A673 (cell line): Measurements from ENCODE around the gene PSMA2. TPM values are rescaled to one million over a fixed set of nuclear protein-coding genes. Genes with fewer than 3 reads are reported as not detected.

ENCODE experiments used
- BruUV-seq: library from RNA; stranded (reverse); fragments of 400-500 nt; replicated peaks from 2 replicates; lab custom pipeline; 2021; lab: Mats Ljungman, UMichigan
- CTCF ChIA-PET: fragments of 300-600 bp; sonication (Branson Sonifier 250); formaldehyde crosslinking; loops from one replicate; lab custom pipeline; 2022; ENCODE audit warnings: antibody characterized with exemption; lab: Charles Lee
- POLR2A ChIA-PET: fragments of 300-600 bp; sonication (Branson Sonifier 250); formaldehyde crosslinking; loops from one replicate; lab custom pipeline; 2022; ENCODE audit warnings: antibody characterized with exemption; ENCODE audit not compliant: low non-redundant PET; lab: Charles Lee
- DNase-seq: peaks from one replicate; pipeline ENCODE4 v3.0.0-alpha.2; 2015; ENCODE audit warnings: low spot score
- H3K27ac ChIP-seq: fragments of 200-600 bp; sonication (generic); 2 replicates; pipeline ENCODE4 v1.5.1; 2016; ENCODE audit warnings: mixed run types, low read depth, mild to moderate bottlenecking, mixed read lengths, antibody characterized with exemption, low read length; ENCODE audit not compliant: poor library complexity, severe bottlenecking
- H3K27me3 ChIP-seq: fragments of 200-600 bp; sonication (generic); replicated peaks from 2 replicates; pipeline ENCODE4 v1.6.1; 2017; ENCODE audit warnings: mixed run types, low read depth, mild to moderate bottlenecking, mixed read lengths, antibody characterized with exemption, low read length; ENCODE audit not compliant: insufficient read depth, poor library complexity
- H3K36me3 ChIP-seq: fragments of 200-600 bp; sonication (generic); 2 replicates; pipeline ENCODE4 v1.6.1; 2016; ENCODE audit warnings: mixed run types, mild to moderate bottlenecking, mixed read lengths, antibody characterized with exemption, low read length; ENCODE audit not compliant: insufficient read depth, poor library complexity, severe bottlenecking
- H3K4me1 ChIP-seq: fragments of 200-600 bp; sonication (generic); 2 replicates; pipeline ENCODE4 v1.6.1; 2017; ENCODE audit warnings: mixed run types, mild to moderate bottlenecking, mixed read lengths, antibody characterized with exemption, low read length; ENCODE audit not compliant: insufficient read depth, poor library complexity, severe bottlenecking
- H3K4me3 ChIP-seq: fragments of 200-600 bp; sonication (generic); 2 replicates; pipeline ENCODE4 v1.5.1; 2016; ENCODE audit warnings: low read depth, mixed run types, mild to moderate bottlenecking, mixed read lengths, low read length; ENCODE audit not compliant: poor library complexity, severe bottlenecking
- H3K9me3 ChIP-seq: fragments of 200-600 bp; sonication (generic); 2 replicates; pipeline ENCODE4 v1.6.1; 2016; ENCODE audit warnings: mixed run types, low read depth, mild to moderate bottlenecking, mixed read lengths, antibody characterized with exemption, low read length; ENCODE audit not compliant: poor library complexity, severe bottlenecking
- EZH2 ChIP-seq: fragments of 200-600 bp; sonication (generic); IDR thresholded peaks from 2 replicates; pipeline ENCODE4 v1.6.1; 2017; ENCODE audit warnings: borderline replicate concordance, low read depth, mild to moderate bottlenecking, mixed read lengths, antibody characterized with exemption, low read length; ENCODE audit not compliant: poor library complexity, severe bottlenecking
- intact Hi-C: fragments of 100-400 bp; cut with micrococcal nuclease; formaldehyde crosslinking; loops from one replicate; pipeline ENCODE4 v1.10.0; 2022; ENCODE audit not compliant: unreplicated experiment
- total RNA-seq: library from RNA; stranded (reverse); gene quantifications from 2 replicates; pipeline ENCODE4 v1.2.3, GENCODE V29; 2021
- TF ChIP-seq, protein P1 (sequence below): fragments of 300-800, 200-600 bp; sonication (generic); conservative IDR thresholded peaks from 2 replicates; pipeline ENCODE4 v1.5.1; 2017; ENCODE audit warnings: low read depth, mild to moderate bottlenecking, antibody characterized with exemption, low read length, moderate library complexity, mixed read lengths

The PSMA2 gene
- total RNA-seq, 1 experiment from 2014 or later: 193 TPM

DNA sequence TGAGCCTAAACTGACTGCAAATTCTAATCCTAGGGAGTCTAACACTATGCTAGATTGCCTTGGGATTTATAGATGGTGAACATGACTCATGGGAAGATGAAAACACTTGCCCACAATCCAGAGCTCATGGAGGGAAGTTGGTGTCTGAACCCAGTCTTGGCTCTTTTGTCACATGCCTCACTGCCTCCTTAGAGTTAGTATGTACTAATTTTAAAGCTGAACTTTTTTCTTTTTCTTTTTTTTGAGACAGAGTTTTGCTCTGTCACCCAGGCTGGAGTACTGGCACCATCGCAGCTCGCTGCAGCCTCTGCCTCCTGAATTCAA lies 14.6 kb upstream of the PSMA2 start:
- Histone ChIP-seq H3K9me3 (no peaks in the 10 kb centered on the region), H3K4me3 (no peak overlapping the region), H3K36me3 (no peaks in the 10 kb centered on the region), H3K27me3 (no peaks in the 10 kb centered on the region), H3K27ac (no peak overlapping the region), H3K4me1 (no peaks in the 10 kb centered on the region)
- DNase-seq: no peak
- ChIA-PET POLR2A (interaction anchor here (0.7 kb wide), 1 partner anchor 463 kb away, joined by 4 read pairs; no protein-coding TSS in a partner anchor), CTCF (no interaction called here)
- intact Hi-C loops: no loop called here
- no peak for TF ChIP-seq EZH2
- TF ChIP-seq, protein P1, sequence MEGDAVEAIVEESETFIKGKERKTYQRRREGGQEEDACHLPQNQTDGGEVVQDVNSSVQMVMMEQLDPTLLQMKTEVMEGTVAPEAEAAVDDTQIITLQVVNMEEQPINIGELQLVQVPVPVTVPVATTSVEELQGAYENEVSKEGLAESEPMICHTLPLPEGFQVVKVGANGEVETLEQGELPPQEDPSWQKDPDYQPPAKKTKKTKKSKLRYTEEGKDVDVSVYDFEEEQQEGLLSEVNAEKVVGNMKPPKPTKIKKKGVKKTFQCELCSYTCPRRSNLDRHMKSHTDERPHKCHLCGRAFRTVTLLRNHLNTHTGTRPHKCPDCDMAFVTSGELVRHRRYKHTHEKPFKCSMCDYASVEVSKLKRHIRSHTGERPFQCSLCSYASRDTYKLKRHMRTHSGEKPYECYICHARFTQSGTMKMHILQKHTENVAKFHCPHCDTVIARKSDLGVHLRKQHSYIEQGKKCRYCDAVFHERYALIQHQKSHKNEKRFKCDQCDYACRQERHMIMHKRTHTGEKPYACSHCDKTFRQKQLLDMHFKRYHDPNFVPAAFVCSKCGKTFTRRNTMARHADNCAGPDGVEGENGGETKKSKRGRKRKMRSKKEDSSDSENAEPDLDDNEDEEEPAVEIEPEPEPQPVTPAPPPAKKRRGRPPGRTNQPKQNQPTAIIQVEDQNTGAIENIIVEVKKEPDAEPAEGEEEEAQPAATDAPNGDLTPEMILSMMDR: no peak
- BruUV-seq: no TSS peak

DNA sequence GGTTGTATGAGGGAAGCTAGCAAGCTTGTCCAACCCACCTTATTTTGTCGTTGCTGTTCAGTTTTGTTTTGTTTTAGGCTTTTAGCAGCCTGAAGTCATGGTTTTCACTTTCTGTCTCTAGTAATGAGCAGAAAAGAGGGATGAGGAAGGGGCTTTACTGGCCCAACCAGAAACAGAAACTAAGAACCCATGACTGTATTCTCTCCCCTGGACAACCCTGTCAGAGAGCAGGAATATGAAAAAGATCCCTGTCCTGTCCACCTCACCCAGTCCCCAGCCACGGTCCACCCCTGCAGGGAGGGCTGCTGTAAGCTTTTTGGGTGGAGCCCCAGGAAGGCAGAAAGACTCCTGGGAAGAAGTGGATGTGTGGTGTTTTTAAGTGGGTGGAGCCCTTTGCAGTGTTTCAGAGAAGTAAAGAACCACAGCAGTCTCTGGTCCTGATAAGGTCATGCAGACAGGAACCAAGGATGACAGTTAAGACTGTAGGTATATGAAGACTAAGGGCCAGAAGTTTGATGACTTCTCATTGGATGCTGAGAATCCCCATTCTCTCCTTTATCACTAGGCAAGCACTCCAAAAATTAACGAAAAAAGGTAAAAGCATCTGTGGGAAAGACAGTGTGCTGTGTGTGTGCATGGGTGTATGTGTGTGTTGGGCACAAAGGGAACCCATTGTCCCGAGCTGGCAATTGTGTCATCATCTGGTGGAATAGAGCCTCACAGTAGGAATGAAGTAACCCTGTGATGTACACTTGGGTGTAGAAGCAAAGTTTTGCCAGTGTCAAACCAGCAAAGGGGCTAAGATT lies 14.1 kb upstream of the PSMA2 start:
- H3K27me3 ChIP-seq: no peaks in the 10 kb centered on the region
- no peaks in the 10 kb centered on the region for H3K4me1 ChIP-seq
- no peak overlapping the region for H3K27ac ChIP-seq
- H3K9me3 ChIP-seq: no peaks in the 10 kb centered on the region
- no TSS peak for BruUV-seq
- intact Hi-C loops: no loop called here
- H3K4me3 ChIP-seq: no peak overlapping the region
- ChIA-PET POLR2A (interaction anchor here (0.7 kb wide), 1 partner anchor 464 kb away, joined by 4 read pairs; no protein-coding TSS in a partner anchor), CTCF (interaction anchor here (0.6 to 0.9 kb wide), 2 partner anchors 370 to 494 kb away, joined by 3 read pairs; no protein-coding TSS in a partner anchor)
- DNase-seq: no peak
- no peak for TF ChIP-seq EZH2
- TF ChIP-seq, protein P1: no peak
- H3K36me3 ChIP-seq: no peaks in the 10 kb centered on the region

DNA sequence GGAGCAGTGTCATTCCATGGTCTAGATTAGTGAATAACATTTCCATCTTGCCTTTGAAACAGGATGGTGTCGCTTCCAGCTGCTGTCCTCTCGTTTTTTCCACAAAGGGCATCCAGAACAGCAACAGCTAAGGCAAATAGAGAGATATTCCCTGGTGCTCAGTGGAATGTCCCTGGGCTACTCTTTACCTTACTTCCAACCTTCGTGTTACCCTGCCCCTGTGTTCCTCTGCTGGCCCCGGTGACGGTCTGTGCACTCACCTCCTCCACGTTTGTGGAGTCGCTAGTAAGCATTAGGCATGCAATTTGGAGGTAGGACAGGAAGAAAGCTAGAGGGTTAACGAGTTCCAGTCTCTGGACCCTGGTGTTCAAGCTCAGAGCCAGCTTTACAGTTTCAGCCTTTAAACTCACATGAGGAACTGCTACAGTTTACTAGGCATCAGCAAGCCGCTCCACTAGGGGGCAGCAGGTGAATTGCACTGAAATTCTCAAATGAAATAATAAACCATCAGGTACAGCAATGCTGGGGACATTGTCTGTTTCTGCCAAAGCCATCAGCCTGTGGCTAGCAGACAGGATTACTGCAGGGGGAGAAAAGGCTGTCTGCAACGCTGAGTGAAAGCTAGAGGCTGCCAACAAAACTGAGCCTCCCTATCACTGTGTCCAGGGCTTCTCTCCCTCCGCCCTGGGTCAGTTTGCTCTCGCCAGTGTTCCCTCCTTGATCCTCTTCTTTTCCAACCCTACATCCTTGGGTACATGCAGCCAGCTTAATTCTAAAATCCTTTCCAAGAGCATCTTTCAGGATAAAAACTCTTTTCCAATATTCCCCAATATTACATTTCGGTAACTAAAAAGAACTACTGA lies 9.2 kb upstream of the PSMA2 start:
- no TSS peak for BruUV-seq
- peak; percentile 85 for DNase-seq
- Histone ChIP-seq H3K4me1 (no peaks in the 10 kb centered on the region), H3K9me3 (no peaks in the 10 kb centered on the region), H3K27me3 (no peaks in the 10 kb centered on the region), H3K36me3 (peaks cover 24% of the 10 kb centered on the region), H3K4me3 (no peak overlapping the region), H3K27ac (no peak overlapping the region)
- TF ChIP-seq EZH2: no peak
- TF ChIP-seq, protein P1: peak; percentile 92
- intact Hi-C loops: loop anchor here (1.0 to 5.0 kb wide), 5 partner anchors 172 to 896 kb away; partner anchors contain the start of gene HECW1
- ChIA-PET POLR2A (no interaction called here), CTCF (interaction anchor here (0.6 to 1.4 kb wide), 7 partner anchors 10 to 781 kb away, joined by 3 to 7 read pairs (median 3); no protein-coding TSS in a partner anchor)
